Medulla oblongata (tissue), 1 donor: ENCODE results near the gene MYORG.

ENCODE experiments used
- DNase-seq: peaks from one replicate; pipeline ENCODE4 v3.0.0-alpha.2; 2015; ENCODE audit errors: extremely low spot score

Gene MYORG

GRCh38 chr9:34384368-34385165, 7.9 kb upstream of the MYORG start:
- DNase-seq = no peak

DNA sequence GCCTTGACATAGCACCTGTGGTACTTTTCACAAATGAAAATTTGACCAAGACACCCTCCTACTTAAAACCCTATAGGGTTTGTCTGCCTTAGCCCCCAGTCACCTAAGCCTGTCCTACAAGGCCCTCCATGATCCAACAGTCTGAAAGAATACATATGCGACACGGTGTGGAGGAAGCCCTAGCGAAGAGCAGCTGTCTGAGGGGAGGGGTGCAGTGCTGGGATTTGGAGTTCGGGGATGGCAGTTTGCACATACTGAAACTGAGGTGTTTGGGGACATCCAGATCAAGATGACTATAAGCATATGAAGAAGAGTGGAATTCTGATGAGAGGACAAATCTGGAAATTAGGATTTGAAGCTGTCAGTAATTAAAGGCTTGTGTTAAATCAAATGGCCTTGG, 7.2 kb upstream of the MYORG start:
- no peak for DNase-seq

GRCh38 chr9:34382879-34383278, 6.2 kb upstream of the MYORG start:
- DNase-seq = no peak

GRCh38 chr9:34382054-34382453, 5.4 kb upstream of the MYORG start:
- DNase-seq = no peak

DNA sequence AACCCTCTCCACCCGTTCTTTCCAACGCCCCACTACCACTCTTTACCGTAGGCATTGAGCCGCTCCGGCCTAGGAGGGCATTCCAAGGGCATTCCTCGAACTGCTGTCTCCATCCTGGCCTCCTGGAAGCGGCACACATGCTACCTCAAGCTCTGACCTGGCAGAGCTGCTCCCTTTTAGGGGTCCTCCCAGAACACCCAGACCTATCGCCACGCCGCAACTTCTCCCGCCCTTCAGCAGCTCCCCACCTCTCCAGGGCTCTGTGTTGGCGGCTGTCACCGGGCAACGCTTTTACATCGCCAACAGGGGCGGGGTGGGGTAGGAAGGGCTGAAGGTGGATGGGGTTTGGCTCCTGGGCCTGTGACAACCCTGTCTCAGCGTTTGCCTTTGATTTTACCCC, 4.6 kb upstream of the MYORG start:
- DNase-seq = no peak

GRCh38 chr9:34380511-34381315, 4.0 kb upstream of the MYORG start:
- peak; percentile 74 for DNase-seq

- DNase-seq = no peak
Measured at GRCh38 chr9:34380034-34380510, 3.4 kb upstream of the MYORG start.

DNA sequence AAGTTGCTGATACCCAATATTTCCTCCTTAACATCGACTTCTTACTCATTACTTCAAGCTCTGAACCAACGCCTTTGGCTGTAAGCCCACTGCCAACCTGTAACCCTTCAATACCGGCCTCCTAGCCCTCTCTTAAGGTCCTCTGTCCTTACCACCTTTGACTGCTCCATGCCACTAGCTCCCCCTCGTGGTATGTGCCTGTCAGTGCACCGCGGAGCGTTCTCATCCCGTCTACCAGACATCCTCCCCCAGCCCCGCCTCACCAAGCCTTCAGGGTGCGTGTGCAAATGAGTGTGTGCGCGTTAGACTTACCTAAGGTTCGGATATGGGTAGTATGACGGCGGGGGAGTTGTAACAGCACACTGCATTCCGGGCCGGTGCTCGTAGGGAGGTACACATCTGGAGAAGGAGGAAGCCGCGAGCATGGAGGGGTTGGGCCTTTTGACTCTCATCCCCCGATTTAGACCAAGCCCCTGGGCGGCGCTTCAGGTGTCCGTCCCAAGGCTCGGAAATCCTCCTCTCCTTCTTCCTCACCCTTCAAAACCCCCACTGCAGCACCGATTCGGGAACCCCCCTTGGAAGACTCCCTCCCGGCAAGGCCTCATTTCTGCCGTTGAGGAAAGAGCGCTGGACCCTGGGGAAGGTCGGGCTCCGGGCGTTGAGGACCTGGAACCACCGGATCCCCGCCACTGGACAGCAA, 2.8 kb upstream of the MYORG start:
- DNase-seq = peak; percentile 95

DNA sequence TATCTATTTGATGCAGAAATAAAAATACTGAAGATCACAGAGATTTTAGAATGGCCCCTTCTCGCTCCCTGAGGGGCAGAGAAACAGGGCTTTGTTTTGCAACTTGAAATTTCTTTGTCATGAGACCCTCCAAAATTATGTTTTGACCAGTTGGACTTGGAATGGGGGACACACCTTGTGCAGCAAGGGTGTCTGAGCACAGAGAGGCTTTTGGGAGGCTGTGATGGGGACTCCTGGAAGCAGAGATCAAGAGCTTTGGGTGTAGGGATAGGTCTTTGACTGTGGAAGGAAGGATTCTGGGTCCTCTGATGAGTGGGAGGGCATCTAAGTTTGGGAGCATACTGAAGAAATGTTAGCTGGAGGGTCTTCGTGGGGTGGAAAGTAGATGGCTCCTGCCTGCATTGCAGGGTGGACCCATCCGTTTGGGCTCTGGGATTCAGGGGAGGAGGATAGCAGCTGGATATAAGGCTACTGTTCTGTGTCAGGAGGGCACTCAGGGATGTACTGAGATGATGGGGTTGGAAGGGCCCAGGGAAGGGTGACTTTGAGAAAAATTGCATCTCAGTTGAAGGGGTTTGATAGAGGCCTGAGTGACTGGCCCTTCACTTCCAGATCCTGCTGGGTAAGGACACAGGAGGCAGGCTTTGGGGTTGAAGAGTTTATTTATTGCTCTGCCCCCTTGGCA, 1.8 kb upstream of the MYORG start:
- no peak for DNase-seq

DNA sequence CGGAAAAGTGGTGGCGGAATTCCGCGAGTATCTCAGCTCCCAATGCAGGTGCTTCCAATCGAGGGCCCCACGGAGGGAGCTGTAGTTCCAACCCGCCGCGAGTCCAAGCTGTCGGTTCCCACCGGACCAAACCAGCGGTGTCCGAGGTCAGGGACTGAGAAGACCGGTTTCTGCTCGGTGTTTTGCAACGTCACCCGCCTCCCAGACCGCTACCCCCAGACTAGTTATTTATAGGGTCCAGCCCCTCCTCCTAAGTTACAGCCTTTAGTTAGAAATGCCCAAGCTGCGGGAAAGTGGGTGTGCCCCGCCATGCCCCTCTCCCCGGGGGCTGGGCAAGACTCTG, 677 bp upstream of the MYORG start:
- peak; percentile 48 for DNase-seq

DNA sequence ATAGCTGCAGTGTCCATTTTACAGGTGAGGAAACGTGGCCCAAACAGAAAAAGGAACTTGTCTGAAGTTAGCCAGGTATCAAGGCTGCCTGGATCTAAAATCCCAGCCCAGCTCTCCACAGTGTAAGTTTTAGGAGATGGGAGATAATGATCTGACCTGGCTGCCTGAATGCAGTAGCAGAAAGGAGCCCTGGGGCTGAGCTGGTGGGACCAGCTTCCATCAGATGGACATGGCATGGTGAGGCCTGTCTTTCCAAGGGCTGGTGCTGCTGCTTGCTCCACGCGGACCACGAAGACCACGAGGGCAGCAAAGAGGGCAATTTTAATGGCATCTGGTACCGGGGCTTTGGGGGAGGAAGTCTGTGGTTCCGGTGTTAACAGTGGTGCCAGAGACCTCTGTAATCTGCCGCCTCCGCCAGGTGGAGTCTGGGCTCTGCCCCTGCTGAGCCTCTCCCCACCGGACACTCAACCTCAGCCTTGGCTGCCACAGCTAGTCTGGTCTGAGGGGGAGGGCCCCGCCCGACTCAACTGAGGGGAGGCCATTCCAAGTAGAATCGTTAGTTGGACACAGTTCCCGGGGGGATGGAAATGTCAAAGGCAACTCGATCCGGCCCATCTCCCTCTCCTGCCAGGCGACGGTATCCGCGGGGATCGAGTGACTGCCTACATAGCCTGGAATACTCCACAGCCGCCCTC, 650 bp downstream of the MYORG start:
- DNase-seq = peak; percentile 53

DNA sequence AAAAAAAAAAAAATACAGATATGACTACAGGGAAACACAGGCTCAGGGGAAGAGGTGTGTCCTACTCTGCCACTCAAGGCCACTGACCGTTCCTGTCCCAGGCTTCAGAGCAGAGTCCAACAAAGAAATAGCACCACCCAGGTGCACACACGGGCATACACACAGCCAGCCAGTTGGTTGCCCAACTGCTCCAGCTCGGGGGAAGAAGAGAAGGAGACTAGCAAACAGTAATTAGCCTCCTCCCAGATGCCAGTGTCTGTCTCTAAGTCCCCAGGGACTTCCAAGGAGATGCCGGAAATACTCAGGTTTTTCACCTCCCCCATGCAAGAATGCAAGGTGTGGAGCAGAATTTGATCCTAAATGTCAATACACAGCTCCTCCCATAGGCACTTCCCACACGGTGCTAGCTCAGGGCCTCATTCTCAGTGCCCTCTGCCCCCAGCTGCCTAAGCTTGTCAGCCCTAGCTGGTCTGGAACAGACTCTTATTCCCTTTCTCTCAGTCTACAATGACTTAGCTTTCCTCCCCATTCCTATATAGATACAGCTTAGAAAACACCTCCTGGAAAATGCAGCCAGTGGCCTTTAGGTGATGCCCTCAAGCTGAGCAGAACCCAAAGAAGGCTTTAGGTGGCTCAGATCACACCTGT, 1.7 kb downstream of the MYORG start:
- DNase-seq = no peak

GRCh38 chr9:34374339-34374738, 2.4 kb downstream of the MYORG start:
- DNase-seq = no peak

- no peak for DNase-seq
Measured at GRCh38 chr9:34373749-34374148, 2.9 kb downstream of the MYORG start.

GRCh38 chr9:34372467-34373011, 4.2 kb downstream of the MYORG start:
- no peak for DNase-seq

- DNase-seq = no peak
Measured at GRCh38 chr9:34371886-34372466, 4.7 kb downstream of the MYORG start.

GRCh38 chr9:34370970-34371880, 5.5 kb downstream of the MYORG start:
- no peak for DNase-seq

GRCh38 chr9:34370335-34370969, 6.2 kb downstream of the MYORG start:
- DNase-seq = no peak

DNA sequence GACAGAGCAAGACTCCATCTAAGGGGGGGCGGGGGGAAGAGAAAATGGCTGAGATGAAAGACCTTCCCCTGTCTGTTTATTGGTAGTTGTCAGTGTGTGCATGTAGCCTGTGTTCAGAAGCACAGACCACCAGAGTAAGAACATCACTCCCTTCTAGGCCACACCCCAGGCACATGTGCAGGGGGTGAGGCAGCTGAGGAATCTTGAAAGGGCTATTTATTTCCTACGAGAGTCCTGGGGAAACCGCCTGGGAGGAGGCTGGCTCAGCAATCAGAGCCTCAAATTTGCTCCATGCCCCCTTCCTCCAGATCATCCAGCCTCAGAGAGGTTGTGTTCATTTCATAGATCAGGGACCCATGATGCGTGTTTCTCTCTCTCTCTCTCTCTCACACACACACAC, 7.1 kb downstream of the MYORG start:
- no peak for DNase-seq
